Right cardiac atrium (tissue), 5 donors: ENCODE results near the gene ATXN1. TPM values are rescaled to one million over a fixed set of nuclear protein-coding genes. Genes with fewer than 3 reads are reported as not detected.

ENCODE experiments used
- ATAC-seq, 2 donors: fragments of 200-7000 bp; cut with Tn5 transposase; one replicate each; pipeline versions ENCODE4 v1.8.0 to v1.9.1; 2020; ENCODE audit warnings: moderate library complexity in 2 of 2, mild to moderate bottlenecking in 1 of 2
- DNase-seq, 3 donors: peaks; one replicate each; pipeline ENCODE4 v3.0.0-alpha.2; 2020
- H3K27ac ChIP-seq: one replicate; pipeline ENCODE4 v1.5.1; 2013; ENCODE audit warnings: mild to moderate bottlenecking, low read length, control low read depth, moderate library complexity
- H3K27me3 ChIP-seq: one replicate; pipeline ENCODE4 v1.6.1; 2013; ENCODE audit not compliant: control insufficient read depth, insufficient read depth
- H3K4me1 ChIP-seq: one replicate; pipeline ENCODE4 v1.6.1; 2013; ENCODE audit warnings: low read length; ENCODE audit not compliant: control insufficient read depth, insufficient read depth
- H3K4me3 ChIP-seq: one replicate; pipeline ENCODE4 v1.5.1; 2013; ENCODE audit warnings: low read length, control low read depth
- H3K9me3 ChIP-seq: one replicate; pipeline ENCODE4 v1.6.1; 2013; ENCODE audit warnings: low read length; ENCODE audit not compliant: control insufficient read depth
- WGBS: extraction: QIAGEN DNeasy Blood & Tissue Kit; methylation state at CpG from one replicate; pipeline ENCODE4 v1.1.7; 2013; 5-methylcytosine and 5-hydroxymethylcytosine counted together
- intact Hi-C, 4 donors: fragments of 100-400 bp; cut with DNase I; formaldehyde crosslinking; loops; one replicate each; pipeline versions ENCODE4 v1.11.0 to v1.14.0; 2022 to 2023
- polyA plus RNA-seq: library from polyadenylated mRNA; stranded (reverse); fragments of 200-250 nt; gene quantifications from one replicate; pipeline ENCODE4 v1.2.3, GENCODE V29; 2013
- total RNA-seq, 4 donors: library from RNA; stranded (reverse); fragmentation: NEBNext Ultra II Directional; extraction: Animal tissue kit (Norgen Biotek cat#: 25700); gene quantifications; one replicate each; pipeline ENCODE4 v1.2.1, GENCODE V29; 2021
- donor health status: healthy with polysubstance abuse.
- donor health status: DM: no; HTN: yes; CAD: no.
- donor health status: DM: no; HTN: no; CAD: no.
- donor health status: DM: no; HTN: yes; CAD: no; lungs with severe emphysema.
- donor health status: DM: yes; HTN: yes; CAD: no.

ATXN1 gene
- total and polyA plus RNA-seq, 5 donors = 11.8 to 50.7 (median 47.6) TPM

GRCh38 chr6:16504609-16505008, 256.7 kb downstream of the ATXN1 start:
- intact Hi-C loops = no loop called here
- H3K9me3 ChIP-seq = no peaks in the 10 kb centered on the region
- ATAC-seq (no peak), DNase-seq (no peak)
- 72% methylated on average over 5 of the region's 5 CpGs for WGBS
- H3K27ac ChIP-seq = no peak overlapping the region
- H3K27me3 ChIP-seq = no peaks in the 10 kb centered on the region
- no peak overlapping the region for H3K4me3 ChIP-seq
- H3K4me1 ChIP-seq = peaks cover 4% of the 10 kb centered on the region

- Histone ChIP-seq H3K4me1 (peaks cover 4% of the 10 kb centered on the region), H3K4me3 (no peak overlapping the region), H3K27me3 (no peaks in the 10 kb centered on the region), H3K9me3 (no peaks in the 10 kb centered on the region), H3K27ac (no peak overlapping the region)
- intact Hi-C loops = no loop called here
- ATAC-seq = peak in 1 of 2 donors; percentile 38
- no peak for DNase-seq
- WGBS = 71% methylated on average over 2 of the region's 2 CpGs
These were observed 257.3 kb downstream of the ATXN1 start for GRCh38 chr6:16503970-16504415.

- DNase-seq (no peak), ATAC-seq (no peak)
- peaks cover 4% of the 10 kb centered on the region for H3K4me1 ChIP-seq
- WGBS = 92% methylated on average over 2 of the region's 2 CpGs
- no peaks in the 10 kb centered on the region for H3K27me3 ChIP-seq
- no peak overlapping the region for H3K27ac ChIP-seq
- no peak overlapping the region for H3K4me3 ChIP-seq
- intact Hi-C loops = no loop called here
- no peaks in the 10 kb centered on the region for H3K9me3 ChIP-seq
These were observed 258.0 kb downstream of the ATXN1 start for GRCh38 chr6:16503241-16503775.

- H3K27me3 ChIP-seq = no peaks in the 10 kb centered on the region
- intact Hi-C loops = loop anchor here in 1 of 4 donors (10.0 kb wide), 1 partner anchor 164 kb away; no protein-coding TSS in a partner anchor
- no peak overlapping the region for H3K4me3 ChIP-seq
- H3K27ac ChIP-seq = no peak overlapping the region
- peaks cover 4% of the 10 kb centered on the region for H3K4me1 ChIP-seq
- ATAC-seq (no peak), DNase-seq (no peak)
- no peaks in the 10 kb centered on the region for H3K9me3 ChIP-seq
These were observed 262.3 kb downstream of the ATXN1 start for GRCh38 chr6:16498957-16499356.

- no peaks in the 10 kb centered on the region for H3K9me3 ChIP-seq
- H3K27ac ChIP-seq = no peak overlapping the region
- no peaks in the 10 kb centered on the region for H3K27me3 ChIP-seq
- 88% methylated on average over 1 of the region's 1 CpG for WGBS
- intact Hi-C loops = loop anchor here in 1 of 4 donors (10.0 kb wide), 1 partner anchor 163 kb away; no protein-coding TSS in a partner anchor
- peaks cover 3% of the 10 kb centered on the region for H3K4me1 ChIP-seq
- ATAC-seq = no peak
- H3K4me3 ChIP-seq = no peak overlapping the region
- DNase-seq = no peak
These were observed 263.0 kb downstream of the ATXN1 start for GRCh38 chr6:16498237-16498636.

GRCh38 chr6:16496991-16497801, 264.1 kb downstream of the ATXN1 start:
- DNase-seq (no peak), ATAC-seq (no peak)
- peaks cover 2% of the 10 kb centered on the region for H3K4me1 ChIP-seq
- peak overlapping the region; percentile 36 for H3K4me3 ChIP-seq
- H3K27me3 ChIP-seq = no peaks in the 10 kb centered on the region
- 27% methylated on average over 11 of the region's 11 CpGs for WGBS
- intact Hi-C loops = loop anchor here in 1 of 4 donors (10.0 kb wide), 1 partner anchor 162 kb away; no protein-coding TSS in a partner anchor
- no peaks in the 10 kb centered on the region for H3K9me3 ChIP-seq
- H3K27ac ChIP-seq = no peak overlapping the region

- 79% methylated on average over 5 of the region's 5 CpGs for WGBS
- no peak for ATAC-seq
- H3K4me1 ChIP-seq = peaks cover 2% of the 10 kb centered on the region
- H3K27ac ChIP-seq = no peak overlapping the region
- intact Hi-C loops = loop anchor here in 1 of 4 donors (10.0 kb wide), 1 partner anchor 161 kb away; no protein-coding TSS in a partner anchor
- no peaks in the 10 kb centered on the region for H3K27me3 ChIP-seq
- DNase-seq = no peak
- H3K4me3 ChIP-seq = no peak overlapping the region
- H3K9me3 ChIP-seq = no peaks in the 10 kb centered on the region
These were observed 265.1 kb downstream of the ATXN1 start for GRCh38 chr6:16496210-16496609.

GRCh38 chr6:16494793-16495192, 266.5 kb downstream of the ATXN1 start:
- ATAC-seq (peak in 1 of 2 donors; percentile 43), DNase-seq (no peak)
- H3K4me3 ChIP-seq = no peak overlapping the region
- H3K4me1 ChIP-seq = peaks cover 2% of the 10 kb centered on the region
- 74% methylated on average over 3 of the region's 3 CpGs for WGBS
- H3K27me3 ChIP-seq = no peaks in the 10 kb centered on the region
- intact Hi-C loops = loop anchor here in 1 of 4 donors (10.0 kb wide), 1 partner anchor 160 kb away; no protein-coding TSS in a partner anchor
- no peaks in the 10 kb centered on the region for H3K9me3 ChIP-seq
- no peak overlapping the region for H3K27ac ChIP-seq

GRCh38 chr6:16493802-16494201, 267.5 kb downstream of the ATXN1 start:
- intact Hi-C loops = loop anchor here in 1 of 4 donors (10.0 kb wide), 1 partner anchor 159 kb away; no protein-coding TSS in a partner anchor
- Histone ChIP-seq H3K9me3 (no peaks in the 10 kb centered on the region), H3K27ac (no peak overlapping the region), H3K27me3 (no peaks in the 10 kb centered on the region), H3K4me1 (peaks cover 2% of the 10 kb centered on the region), H3K4me3 (no peak overlapping the region)
- DNase-seq (no peak), ATAC-seq (no peak)

GRCh38 chr6:16493112-16493511, 268.1 kb downstream of the ATXN1 start:
- intact Hi-C loops = loop anchor here in 1 of 4 donors (10.0 kb wide), 1 partner anchor 158 kb away; no protein-coding TSS in a partner anchor
- peaks cover 2% of the 10 kb centered on the region for H3K4me1 ChIP-seq

GRCh38 chr6:16491666-16492313, 269.5 kb downstream of the ATXN1 start:
- DNase-seq (no peak), ATAC-seq (no peak)
- no peaks in the 10 kb centered on the region for H3K27me3 ChIP-seq
- no peaks in the 10 kb centered on the region for H3K9me3 ChIP-seq
- no peak overlapping the region for H3K4me3 ChIP-seq
- no peak overlapping the region for H3K27ac ChIP-seq
- intact Hi-C loops = loop anchor here in 1 of 4 donors (10.0 kb wide), 1 partner anchor 157 kb away; no protein-coding TSS in a partner anchor
- 95% methylated on average over 5 of the region's 5 CpGs for WGBS
- peaks cover 2% of the 10 kb centered on the region for H3K4me1 ChIP-seq

More at GRCh38 chr6:16493112-16493511, 268.1 kb downstream of the ATXN1 start:
- DNase-seq = no peak
- 91% methylated on average over 5 of the region's 5 CpGs for WGBS
- Histone ChIP-seq H3K27ac (no peak overlapping the region), H3K27me3 (no peaks in the 10 kb centered on the region), H3K9me3 (no peaks in the 10 kb centered on the region), H3K4me3 (no peak overlapping the region)
- ATAC-seq = no peak
